Stimulated activated CD4-positive, alpha-beta T cell treated with anti-CD3 and anti-CD28 coated beads, Interleukin-4, amount 100 ng/mL, for 24 hours (primary cell): Measurements from ENCODE around the gene ASPHD2.
"Not testable (repeated sequence)": the region's sequence is repeated elsewhere in the genome, so short reads cannot be mapped to it uniquely, and the experiment has no call there.

Source experiments
- DNase-seq: peaks from one replicate; pipeline ENCODE4 v3.0.0-alpha.2; 2020

Gene ASPHD2

GRCh38 chr22:26416670-26417276, 12.3 kb upstream of the ASPHD2 start:
- DNase-seq: no peak

DNA sequence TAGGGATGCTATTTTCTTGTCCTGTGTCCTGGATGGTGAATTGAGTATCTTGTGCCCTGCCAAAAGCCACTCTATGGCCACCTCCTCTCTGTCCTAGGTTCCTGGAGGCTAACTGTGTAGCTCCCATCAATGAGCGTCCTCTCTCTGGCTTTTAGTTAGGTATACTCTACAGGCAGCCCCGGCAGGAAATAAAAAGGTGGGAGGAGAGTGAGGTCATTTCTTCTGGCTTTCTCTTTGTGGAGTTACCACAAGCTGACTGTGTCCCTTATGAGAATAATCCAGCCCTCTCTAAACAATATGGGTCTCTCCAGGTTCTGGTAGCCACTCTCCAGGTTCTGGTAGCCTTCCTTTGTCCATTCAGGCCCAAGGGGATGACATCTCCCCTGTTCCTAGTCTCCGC, 11.7 kb upstream of the ASPHD2 start:
- DNase-seq: no peak

DNA sequence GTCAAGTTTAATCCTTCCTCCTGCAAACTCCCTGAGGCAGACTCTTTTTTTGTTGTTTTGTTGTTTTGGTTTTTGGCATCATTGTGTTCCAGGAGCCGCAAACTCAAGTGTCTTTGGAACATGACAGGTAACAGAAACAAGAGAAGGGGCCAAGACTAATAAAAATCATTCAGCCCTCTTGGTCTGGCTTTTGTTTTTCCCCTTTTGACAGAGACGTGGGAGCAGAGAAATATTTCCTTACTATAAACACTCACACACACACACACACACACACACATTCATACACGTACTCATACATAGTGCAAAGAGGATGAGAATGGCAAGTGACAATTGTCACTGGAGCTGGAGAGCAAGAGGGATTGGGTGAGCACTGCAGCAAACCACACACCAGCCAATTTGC, 10.4 kb upstream of the ASPHD2 start:
- DNase-seq: no peak

GRCh38 chr22:26426924-26427323, 2.1 kb upstream of the ASPHD2 start:
- DNase-seq: no peak

DNA sequence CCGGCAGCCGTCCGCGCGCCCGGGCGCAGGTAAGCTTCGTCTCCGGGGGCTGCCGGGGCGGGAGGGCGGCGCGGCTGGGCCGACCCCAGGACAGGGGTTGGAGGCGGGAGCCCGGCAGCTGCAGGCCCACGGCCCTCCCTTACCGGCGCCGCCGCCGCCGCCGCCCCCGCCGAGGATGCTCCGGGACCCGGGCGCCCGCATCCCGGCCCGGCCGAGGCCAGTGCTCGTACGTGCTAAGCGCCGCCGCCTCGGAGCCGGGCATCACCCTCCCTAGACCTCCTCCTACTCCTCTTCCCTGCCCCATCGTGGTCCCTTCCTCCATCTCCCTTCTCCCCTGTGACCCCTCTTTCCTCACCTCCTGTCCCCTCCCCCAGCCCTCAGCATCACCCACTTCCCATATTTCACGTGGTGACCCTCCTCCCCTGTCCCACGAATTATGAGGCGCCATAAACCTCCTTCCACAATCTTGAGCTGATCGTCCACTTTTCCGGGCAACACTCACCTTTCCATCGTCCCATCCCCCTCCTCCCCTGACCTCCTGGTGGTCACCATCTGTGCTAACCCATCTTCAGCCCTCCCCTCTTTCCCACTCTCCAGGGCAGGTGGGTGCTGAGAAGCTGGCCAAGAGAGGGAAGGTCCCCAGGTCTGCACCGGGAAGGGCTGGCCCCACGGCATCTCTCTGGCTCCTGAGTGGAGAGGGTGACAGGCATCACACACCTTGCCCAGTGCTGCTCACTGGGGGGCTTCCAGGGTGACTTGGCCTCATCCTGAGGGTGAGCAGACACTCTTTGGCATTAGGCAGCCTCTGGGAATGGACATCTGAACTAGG, 612 bp downstream of the ASPHD2 start:
- no peak for DNase-seq

DNA sequence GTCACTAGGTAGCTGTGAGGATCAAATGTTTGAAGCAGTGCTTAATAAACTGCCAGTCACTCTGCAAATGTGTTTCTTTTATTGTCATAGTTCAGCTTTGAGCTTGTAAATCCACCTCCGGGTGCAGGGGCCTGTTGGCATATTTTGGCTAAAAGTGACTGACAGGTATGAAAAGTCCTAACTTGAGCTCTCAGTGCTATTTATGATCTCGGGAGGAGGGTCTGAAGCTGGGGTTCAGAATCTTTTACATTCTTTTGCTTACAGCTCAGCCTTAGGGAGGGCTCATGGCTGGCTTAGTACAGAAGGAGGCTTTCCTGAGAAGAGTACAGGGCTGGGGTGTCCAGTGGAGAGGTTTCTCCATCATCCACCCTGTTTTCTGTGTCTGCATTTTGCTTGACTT, 1.5 kb downstream of the ASPHD2 start:
- no peak for DNase-seq

GRCh38 chr22:26431261-26431995, 2.4 kb downstream of the ASPHD2 start:
- DNase-seq: no peak

GRCh38 chr22:26432619-26433311, 3.7 kb downstream of the ASPHD2 start:
- DNase-seq: no peak

GRCh38 chr22:26433805-26434204, 4.7 kb downstream of the ASPHD2 start:
- DNase-seq: no peak

DNA sequence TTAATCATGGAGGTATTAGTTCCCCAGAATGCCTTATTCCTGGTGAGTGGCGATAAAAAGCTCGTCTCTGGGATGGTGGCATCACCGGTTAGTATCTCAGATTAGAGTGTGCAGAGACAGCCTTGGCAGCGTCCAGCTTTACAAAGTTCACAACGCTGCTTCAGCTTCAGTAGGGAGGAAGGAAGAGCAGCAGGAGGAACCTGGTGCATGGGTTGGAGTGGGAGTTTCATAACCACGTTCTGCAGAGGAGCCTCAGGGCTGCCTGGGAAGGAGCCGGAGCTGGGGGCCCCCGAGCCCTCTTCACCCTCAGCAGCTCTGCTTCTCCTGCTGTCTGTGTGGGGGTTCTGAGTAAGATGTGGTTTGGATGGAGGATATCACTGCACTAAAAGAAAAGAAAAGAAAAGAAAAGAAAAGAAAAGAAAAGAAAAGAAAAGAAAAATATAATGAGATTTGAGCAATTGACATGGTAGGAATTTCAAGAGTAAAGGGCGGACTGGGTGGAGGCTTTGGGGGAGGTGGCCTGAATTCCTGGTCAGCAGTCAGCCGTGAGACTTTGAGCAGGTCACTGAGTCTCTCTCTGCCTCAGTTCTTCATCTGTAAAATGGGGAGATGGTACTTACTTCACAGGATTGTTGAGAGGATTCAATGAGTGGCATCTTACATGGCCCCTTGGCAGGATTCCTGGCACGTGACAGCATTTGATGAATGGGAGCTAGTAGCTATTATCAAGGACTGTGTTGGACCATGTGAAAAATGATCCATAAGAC, 6.5 kb downstream of the ASPHD2 start:
- DNase-seq: no peak

GRCh38 chr22:26436903-26437515, 7.9 kb downstream of the ASPHD2 start:
- DNase-seq: no peak

GRCh38 chr22:26437694-26438392, 8.8 kb downstream of the ASPHD2 start:
- no peak for DNase-seq

- not testable (repeated sequence) for DNase-seq
Observed at GRCh38 chr22:26438776-26439175, 9.7 kb downstream of the ASPHD2 start.

DNA sequence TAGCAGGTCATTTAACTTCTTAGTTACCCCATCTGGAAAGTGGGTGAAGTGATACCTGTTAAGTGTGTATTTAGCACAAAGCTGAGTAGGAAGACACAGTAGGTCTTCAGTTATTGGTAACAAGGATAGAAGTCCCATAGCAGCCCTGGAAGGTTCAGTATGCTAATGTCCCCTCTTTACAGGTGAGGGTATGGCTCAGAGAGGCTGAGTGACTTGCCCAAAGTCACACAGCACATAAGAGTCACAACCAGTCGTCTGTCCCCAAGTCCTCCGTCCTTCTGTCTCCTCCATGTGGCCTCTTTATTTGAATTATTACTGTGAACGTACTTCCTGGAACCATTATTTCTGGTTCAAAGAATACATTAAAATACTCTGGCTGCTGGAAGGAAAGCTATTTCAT, 10.5 kb downstream of the ASPHD2 start:
- DNase-seq: no peak

DNA sequence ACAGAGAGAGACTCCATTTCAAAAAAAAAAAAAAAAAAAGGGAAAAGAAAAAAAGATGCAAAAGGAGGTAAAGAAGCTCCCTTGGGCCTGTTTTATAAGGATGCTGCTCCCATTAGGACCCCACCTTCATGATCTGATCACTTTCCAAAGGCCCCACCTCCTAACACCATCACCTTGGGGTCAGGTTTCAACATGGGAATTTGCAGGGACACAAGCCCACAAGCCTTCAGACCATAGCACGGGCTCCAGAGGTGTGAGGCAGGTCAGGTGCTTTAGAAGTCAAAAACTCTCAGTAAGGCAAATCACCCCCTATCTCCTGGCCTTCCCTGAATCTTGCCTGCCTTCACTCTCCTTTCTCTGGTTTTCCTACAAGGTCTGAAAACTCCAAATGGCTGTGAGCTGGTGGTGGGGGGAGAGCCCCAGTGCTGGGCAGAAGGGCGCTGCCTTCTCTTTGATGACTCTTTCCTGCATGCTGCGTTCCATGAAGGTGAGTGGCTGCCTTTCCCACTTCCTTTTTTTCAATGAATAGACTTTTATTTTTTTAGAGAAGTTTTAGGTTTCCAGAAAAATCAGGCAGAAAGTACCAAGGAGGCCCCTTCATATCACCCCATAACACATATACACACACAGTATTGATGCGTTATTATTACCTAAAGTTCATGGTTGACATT, 13.2 kb downstream of the ASPHD2 start:
- DNase-seq: no peak

- DNase-seq: no peak
Observed at GRCh38 chr22:26443901-26444690, 15.0 kb downstream of the ASPHD2 start.

DNA sequence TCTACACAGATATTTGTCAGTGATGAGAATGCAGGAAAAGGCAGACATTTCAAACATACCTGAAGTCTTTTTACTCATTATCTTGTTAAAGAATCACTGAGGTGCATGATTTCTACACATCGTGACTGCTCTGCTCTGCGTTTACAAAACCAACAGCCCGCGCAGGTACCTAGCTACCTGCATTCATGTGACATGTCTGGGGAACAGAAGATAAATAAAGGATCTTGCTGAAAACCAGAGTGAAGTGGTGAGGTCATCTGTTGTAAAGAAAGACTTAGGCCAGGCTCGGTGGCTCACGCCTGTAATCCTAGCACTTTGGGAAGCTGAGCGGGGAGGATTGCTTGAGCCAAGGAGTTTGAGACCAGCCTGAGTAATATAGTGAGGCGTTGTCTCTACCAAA, 15.7 kb downstream of the ASPHD2 start:
- no peak for DNase-seq

GRCh38 chr22:26445577-26446275, 16.7 kb downstream of the ASPHD2 start:
- DNase-seq: no peak

DNA sequence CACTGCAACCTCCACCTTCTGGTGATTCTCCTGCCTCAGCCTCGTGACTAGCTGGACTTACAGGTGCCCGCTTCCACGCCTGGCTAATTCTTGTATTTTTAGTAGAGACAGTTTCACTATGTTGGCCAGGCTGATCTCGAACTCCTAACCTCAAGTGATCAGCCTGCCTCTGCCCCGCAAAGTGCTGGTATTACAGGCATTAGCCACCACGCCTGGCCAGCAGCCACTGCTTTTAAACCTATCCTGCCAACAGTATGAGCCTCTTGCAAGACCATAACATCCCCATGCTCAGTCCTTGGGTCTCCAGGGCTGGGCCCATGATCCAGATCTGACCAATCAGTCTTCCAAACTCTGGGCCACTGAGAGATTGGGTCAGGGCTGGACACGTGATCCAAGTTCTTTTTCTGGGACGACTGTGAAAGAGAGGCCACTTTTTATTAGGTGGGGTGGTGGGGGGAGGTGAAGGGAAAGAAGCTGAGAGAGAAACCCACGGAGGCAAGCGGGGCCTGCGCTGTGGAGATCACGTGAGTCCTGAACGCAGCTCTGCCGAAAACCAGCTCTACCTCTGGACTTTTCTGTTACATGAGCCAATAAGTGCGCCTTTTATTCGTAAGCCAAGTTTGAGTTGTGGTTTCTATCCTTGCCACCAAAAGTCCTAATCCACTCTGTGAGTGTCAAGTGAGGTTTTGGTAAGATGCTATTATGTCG, 17.9 kb downstream of the ASPHD2 start:
- DNase-seq: no peak
